Psoas muscle (tissue), 8 donors: ENCODE measurements around the gene CDKN1C. TPM values are rescaled to one million over a fixed set of nuclear protein-coding genes. Genes with fewer than 3 reads are reported as not detected.

ENCODE experiments used
- ATAC-seq, 4 donors: fragments of 200-7000 bp; cut with Tn5 transposase; one replicate each; pipeline ENCODE4 v1.9.1; 2020; ENCODE audit warnings: moderate library complexity in 3 of 4, mild to moderate bottlenecking in 2 of 4
- DNase-seq, 2 donors: peaks; one replicate each; pipeline ENCODE4 v3.0.0-alpha.2; 2020
- H3K27ac ChIP-seq: fragments of 200-600 bp; one replicate; pipeline ENCODE4 v1.8.0; 2022
- H3K27me3 ChIP-seq, 3 donors: fragments of 200-600 bp in 1 of 3; one replicate each; pipeline versions ENCODE4 v1.6.1 to v1.8.0; 2013 to 2022; ENCODE audit warnings: low read length in 2 of 3, mild to moderate bottlenecking in 2 of 3, moderate library complexity in 1 of 3; ENCODE audit not compliant: insufficient read depth in 3 of 3
- H3K36me3 ChIP-seq, 2 donors: fragments of 200-600 bp in 1 of 2; one replicate each; pipeline versions ENCODE4 v1.6.1 to v1.8.0; 2013 to 2022; ENCODE audit warnings: low read depth in 1 of 2, mild to moderate bottlenecking in 1 of 2, moderate library complexity in 1 of 2; ENCODE audit not compliant: insufficient read depth in 1 of 2
- H3K4me1 ChIP-seq: fragments of 200-600 bp; one replicate; pipeline ENCODE4 v1.8.0; 2022
- H3K4me3 ChIP-seq: fragments of 200-600 bp; one replicate; pipeline ENCODE4 v1.8.0; 2022; ENCODE audit warnings: mild to moderate bottlenecking
- H3K9me3 ChIP-seq: fragments of 200-600 bp; one replicate; pipeline ENCODE4 v1.8.0; 2022
- CTCF ChIP-seq: fragments of 200-600 bp; IDR thresholded peaks from one replicate; pipeline ENCODE4 v1.8.0; 2022; ENCODE audit warnings: antibody characterized with exemption
- WGBS, 3 donors: extraction: QIAGEN DNeasy Blood & Tissue Kit; methylation state at CpG; one replicate each; pipeline versions ENCODE4 v1.1.6 to v1.1.7; 2013; 5-methylcytosine and 5-hydroxymethylcytosine counted together
- intact Hi-C, 2 donors: fragments of 100-400 bp; cut with DNase I; formaldehyde crosslinking; loops; one replicate each; pipeline versions ENCODE4 v1.11.0 to v1.14.2; 2022
- polyA plus RNA-seq, 3 donors: library from polyadenylated mRNA; stranded (reverse); fragments of 200-250 nt; gene quantifications; one replicate each; pipeline ENCODE4 v1.2.3, GENCODE V29; 2013
- total RNA-seq, 4 donors: library from RNA; stranded (reverse); fragmentation: NEBNext Ultra II Directional in 2 of 4; extraction: Animal tissue kit (Norgen Biotek cat#: 25700) in 2 of 4; gene quantifications; one replicate each; pipeline versions ENCODE4 v1.2.1 to v1.2.4, GENCODE V29; 2021 to 2023
- donor health status: healthy with polysubstance abuse.
- donor health status: DM: no; HTN: no; CAD: no; lungs with moderate emphysema.
- donor health status: Bipolar disorder and iron deficiency.
- donor health status: healthy.
- donor health status: DM: yes; HTN: yes; CAD: no.
- donor health status: DM: no; HTN: no; CAD: no.
- donor health status: DM: no; HTN: no; CAD: no.
- donor health status: DM: yes; HTN: yes; CAD: no.

Gene CDKN1C
- total and polyA plus RNA-seq, 7 donors, result 14.3 to 49.4 (median 29.9) TPM

GRCh38 chr11:2869561-2870427, 15.8 kb downstream of the CDKN1C start:
- no peak for TF ChIP-seq CTCF

GRCh38 chr11:2869134-2869526, 16.4 kb downstream of the CDKN1C start:
- intact Hi-C loops, result no loop called here

More at GRCh38 chr11:2869561-2870427, 15.8 kb downstream of the CDKN1C start:
- Histone ChIP-seq H3K27me3 (peaks cover 0 to 43% (median 22%) of the 10 kb centered on the region in 3 donors), H3K4me1 (no peaks in the 10 kb centered on the region), H3K36me3 (no peaks in the 10 kb centered on the region), H3K4me3 (no peak overlapping the region), H3K27ac (no peak overlapping the region), H3K9me3 (no peaks in the 10 kb centered on the region)
- DNase-seq (no peak), ATAC-seq (no peak)
- intact Hi-C loops, result no loop called here
- WGBS, 3 donors, result 19 to 22% (median 21%) methylated on average over 32 to 90 of the region's 90 CpGs

GRCh38 chr11:2868506-2869133, 17.0 kb downstream of the CDKN1C start:
- Histone ChIP-seq H3K9me3 (no peaks in the 10 kb centered on the region), H3K4me3 (peak overlapping the region; percentile 36), H3K27ac (no peak overlapping the region), H3K27me3 (peaks cover 0 to 50% (median 25%) of the 10 kb centered on the region in 3 donors), H3K36me3 (no peaks in the 10 kb centered on the region), H3K4me1 (no peaks in the 10 kb centered on the region)
- no peak for TF ChIP-seq CTCF
- WGBS, 3 donors, result 34 to 46% (median 38%) methylated on average over 16 of the region's 16 CpGs
- ATAC-seq, result no peak
- intact Hi-C loops, result no loop called here
- DNase-seq, result no peak

More at GRCh38 chr11:2869134-2869526, 16.4 kb downstream of the CDKN1C start:
- no peak for DNase-seq
- Histone ChIP-seq H3K27me3 (peaks cover 0 to 49% (median 24%) of the 10 kb centered on the region in 3 donors), H3K27ac (no peak overlapping the region), H3K4me3 (no peak overlapping the region), H3K4me1 (no peaks in the 10 kb centered on the region), H3K9me3 (no peaks in the 10 kb centered on the region), H3K36me3 (no peaks in the 10 kb centered on the region)
- no peak for TF ChIP-seq CTCF
- 38 to 49% (median 40%) methylated on average over 37 of the region's 37 CpGs for WGBS, 3 donors
- no peak for ATAC-seq

- DNase-seq (no peak), ATAC-seq (no peak)
- no peaks in the 10 kb centered on the region for H3K4me1 ChIP-seq
- peaks cover 0 to 54% (median 25%) of the 10 kb centered on the region in 3 donors for H3K27me3 ChIP-seq
- no peaks in the 10 kb centered on the region for H3K9me3 ChIP-seq
- no peaks in the 10 kb centered on the region for H3K36me3 ChIP-seq
- peak overlapping the region; percentile 36 for H3K4me3 ChIP-seq
- no peak overlapping the region for H3K27ac ChIP-seq
- WGBS, 3 donors, result 57 to 67% (median 64%) methylated on average over 25 of the region's 25 CpGs
- intact Hi-C loops, result no loop called here
- no peak for TF ChIP-seq CTCF
These were observed 17.7 kb downstream of the CDKN1C start for GRCh38 chr11:2867722-2868505.
